ENCODE results near the gene AKAP8. TPM values are rescaled to one million over a fixed set of nuclear protein-coding genes. Genes with fewer than 3 reads are reported as not detected.

Gene AKAP8
- total RNA-seq (2022): 53.5 and 53.7 TPM in 2 replicates
- Bru-seq, nascent RNA: percentile 76 among the genes with signal in this experiment
- percentile 84 among the genes with signal in this experiment for BruChase-seq, experiment 1, labeled RNA remaining after a 2-hour chase
- percentile 83 among the genes with signal in this experiment for BruChase-seq, experiment 2, labeled RNA remaining after a 6-hour chase
- long read RNA-seq, transcript AKAP8-201 (14 exons, 3,670 nt): major isoform, 35 of 80 reads
- long read RNA-seq, partial matches to known transcripts: 18 of 80 reads
- long read RNA-seq, other reads (novel, unspliced or antisense): 27 of 80 reads

GRCh38 chr19:15379083-15379998 is at the start of gene AKAP8:
AKAP8 (minus strand) TSS chr19:15379787; CDS start chr19:15379731, 56 bp downstream.
- POLR2A ChIA-PET: interaction anchor here (0.6 to 4.1 kb wide), 12 partner anchors 9 to 198 kb away, joined by 3 to 40 read pairs (median 5); partner anchors contain the start of genes AKAP8L and BRD4
- intact Hi-C loops (cut with micrococcal nuclease; ENCODE audit: unreplicated experiment): loop anchor here (1.0 to 5.0 kb wide), 4 partner anchors 38 to 178 kb away; partner anchors contain the start of genes AKAP8L and BRD4

GRCh38 chr19:15427991-15428471 is 48.4 kb upstream of the AKAP8 start:
- POLR2A ChIA-PET: no interaction called here
- Mint-ChIP-seq H3K4me3 (ENCODE audit: unreplicated experiment) (no peak overlapping the region), H3K27ac (ENCODE audit: unreplicated experiment) (no peak overlapping the region), H3K27me3 (ENCODE audit: insufficient read depth, unreplicated experiment) (no peaks in the 10 kb centered on the region), H3K9me3 (ENCODE audit: unreplicated experiment) (no peaks in the 10 kb centered on the region), H3K36me3 (ENCODE audit: insufficient read depth, unreplicated experiment) (peaks cover 37% of the 10 kb centered on the region), H3K4me1 (ENCODE audit: low read depth, unreplicated experiment) (peaks cover 15% of the 10 kb centered on the region)
- Histone ChIP-seq H3K9me3 (no peaks in the 10 kb centered on the region), H3K4me1 (peaks cover 7% of the 10 kb centered on the region), H3K36me3 (ENCODE audit: control insufficient read depth, insufficient read depth, low read length) (peaks cover 3% of the 10 kb centered on the region), H3K4me3 (ENCODE audit: low read depth, low read length) (no peak overlapping the region), H3K27me3 (replicated peaks; ENCODE audit: control insufficient read depth, insufficient read depth, low read length) (no peaks in the 10 kb centered on the region)
- CTCF ChIA-PET: no interaction called here
- BruUV-seq (replicated peaks): no TSS peak
- DNase-seq: no peak
- intact Hi-C loops (cut with micrococcal nuclease; ENCODE audit: unreplicated experiment): no loop called here
- no peak for TF ChIP-seq CTCF (IDR thresholded peaks at IDR 0.05; ENCODE audit: insufficient read depth in 1 of 2, low read depth in 1 of 2, low read length in 1 of 2, severe bottlenecking in 1 of 2, unreplicated experiment in 1 of 2)

More at GRCh38 chr19:15379083-15379998, at the start of gene AKAP8:
- H3K36me3 Mint-ChIP-seq (ENCODE audit: insufficient read depth, unreplicated experiment): peaks cover 58% of the 10 kb centered on the region
- CTCF ChIA-PET: interaction anchor here (0.6 to 3.0 kb wide), 9 partner anchors 40 to 937 kb away, joined by 3 to 20 read pairs (median 4); partner anchors contain the start of gene AKAP8L
- H3K36me3 ChIP-seq (ENCODE audit: control insufficient read depth, insufficient read depth, low read length): no peaks in the 10 kb centered on the region
- no peaks in the 10 kb centered on the region for H3K9me3 Mint-ChIP-seq (ENCODE audit: unreplicated experiment)
- H3K4me3 Mint-ChIP-seq (ENCODE audit: unreplicated experiment): peak within 1 kb of the TSS; percentile 86
- no peaks in the 10 kb centered on the region for H3K27me3 Mint-ChIP-seq (ENCODE audit: insufficient read depth, unreplicated experiment)
- BruUV-seq (replicated peaks): no TSS peak
- peak within 1 kb of the TSS; percentile 98 for H3K4me3 ChIP-seq (ENCODE audit: low read depth, low read length)
- TF ChIP-seq CTCF (IDR thresholded peaks at IDR 0.05; ENCODE audit: insufficient read depth in 1 of 2, low read depth in 1 of 2, low read length in 1 of 2, severe bottlenecking in 1 of 2, unreplicated experiment in 1 of 2): no peak
- peaks cover 18% of the 10 kb centered on the region for H3K4me1 ChIP-seq
- no peaks in the 10 kb centered on the region for H3K9me3 ChIP-seq
- H3K4me1 Mint-ChIP-seq (ENCODE audit: low read depth, unreplicated experiment): peaks cover 16% of the 10 kb centered on the region
- H3K27me3 ChIP-seq (replicated peaks; ENCODE audit: control insufficient read depth, insufficient read depth, low read length): no peaks in the 10 kb centered on the region
- DNase-seq: peak; percentile 97 to 98
- peak within 1 kb of the TSS; percentile 100 for H3K27ac Mint-ChIP-seq (ENCODE audit: unreplicated experiment)

GRCh38 chr19:15427350-15427700 is 47.7 kb upstream of the AKAP8 start:
- no TSS peak for BruUV-seq (replicated peaks)
- peaks cover 44% of the 10 kb centered on the region for H3K36me3 Mint-ChIP-seq (ENCODE audit: insufficient read depth, unreplicated experiment)
- intact Hi-C loops (cut with micrococcal nuclease; ENCODE audit: unreplicated experiment): no loop called here
- peaks cover 15% of the 10 kb centered on the region for H3K4me1 Mint-ChIP-seq (ENCODE audit: low read depth, unreplicated experiment)
- CTCF ChIA-PET: no interaction called here
- Histone ChIP-seq H3K27me3 (replicated peaks; ENCODE audit: control insufficient read depth, insufficient read depth, low read length) (no peaks in the 10 kb centered on the region), H3K36me3 (ENCODE audit: control insufficient read depth, insufficient read depth, low read length) (peaks cover 3% of the 10 kb centered on the region), H3K4me1 (peaks cover 7% of the 10 kb centered on the region), H3K4me3 (ENCODE audit: low read depth, low read length) (no peak overlapping the region), H3K9me3 (no peaks in the 10 kb centered on the region)
- POLR2A ChIA-PET: no interaction called here
- H3K4me3 Mint-ChIP-seq (ENCODE audit: unreplicated experiment): no peak overlapping the region
- H3K9me3 Mint-ChIP-seq (ENCODE audit: unreplicated experiment): no peaks in the 10 kb centered on the region
- TF ChIP-seq CTCF (IDR thresholded peaks at IDR 0.05; ENCODE audit: insufficient read depth in 1 of 2, low read depth in 1 of 2, low read length in 1 of 2, severe bottlenecking in 1 of 2, unreplicated experiment in 1 of 2): no peak
- DNase-seq: no peak
- H3K27ac Mint-ChIP-seq (ENCODE audit: unreplicated experiment): no peak overlapping the region
- H3K27me3 Mint-ChIP-seq (ENCODE audit: insufficient read depth, unreplicated experiment): no peaks in the 10 kb centered on the region

Measured in Caco-2 (cell line).